Measurements from ENCODE around the gene WEE1.
"Not testable (repeated sequence)": the region's sequence is repeated elsewhere in the genome, so short reads cannot be mapped to it uniquely, and the experiment has no call there.

The WEE1 gene

DNA sequence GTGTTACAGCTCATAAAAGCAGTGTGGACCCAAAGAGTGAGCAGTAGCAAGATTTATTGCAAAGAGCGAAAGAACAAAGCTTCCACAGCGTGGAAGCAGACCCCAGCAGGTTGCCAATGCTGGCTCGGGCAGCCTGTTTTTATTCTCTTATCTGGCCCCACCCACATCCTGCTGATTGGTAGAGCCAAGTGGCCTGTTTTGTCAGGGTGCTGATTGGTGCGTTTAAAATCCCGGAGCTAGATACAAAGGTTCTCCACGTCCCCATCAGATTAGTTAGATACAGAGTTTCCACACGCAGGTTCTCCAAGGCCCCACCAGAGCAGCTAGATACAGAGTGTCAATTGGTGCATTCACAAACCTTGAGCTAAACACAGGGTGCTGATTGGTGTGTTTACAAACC lies 48.9 kb downstream of the WEE1 start:
- not testable (repeated sequence) for DNase-seq (ENCODE audit: low read depth, low spot score)

DNA sequence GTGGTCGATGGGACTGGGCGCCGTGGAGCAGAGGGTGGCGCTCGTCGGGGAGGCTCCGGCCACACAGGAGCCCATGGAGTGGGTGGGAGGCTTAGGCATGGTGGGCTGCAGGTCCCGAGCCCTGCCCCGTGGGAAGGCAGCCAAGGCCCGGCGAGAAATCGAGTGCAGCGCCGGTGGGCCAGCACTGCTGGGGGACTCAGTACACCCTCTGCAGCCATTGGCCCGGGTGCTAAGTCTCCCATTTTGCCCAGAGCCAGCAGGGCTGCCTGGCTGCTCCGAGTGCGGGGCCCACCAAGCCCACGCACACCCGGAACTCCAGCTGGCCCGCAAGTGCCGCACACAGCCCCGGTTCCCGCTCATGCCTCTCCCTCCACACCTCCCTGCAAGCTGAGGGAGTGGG lies 49.6 kb downstream of the WEE1 start:
- DNase-seq (ENCODE audit: low read depth, low spot score) = not testable (repeated sequence)

DNA sequence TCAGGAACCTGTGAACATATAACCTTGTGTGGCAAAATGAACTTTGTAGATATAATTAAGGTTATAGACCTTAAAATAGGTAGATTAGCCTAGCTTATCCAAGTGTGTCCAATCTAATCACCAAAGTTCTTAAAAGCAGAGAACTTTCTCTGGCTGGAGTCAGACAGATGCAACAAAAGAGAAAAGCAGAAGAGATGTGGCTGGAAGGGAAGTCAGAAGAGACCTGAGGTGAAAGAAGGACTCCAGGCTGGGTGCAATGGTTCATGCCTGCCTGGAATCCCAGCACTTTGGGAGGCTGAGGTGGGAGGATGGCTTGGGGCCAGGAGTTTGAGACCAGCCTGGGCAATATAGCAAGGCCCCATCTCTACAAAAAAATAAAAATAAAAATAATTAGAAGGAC lies 51.0 kb downstream of the WEE1 start:
- DNase-seq (ENCODE audit: low read depth, low spot score) = no peak

DNA sequence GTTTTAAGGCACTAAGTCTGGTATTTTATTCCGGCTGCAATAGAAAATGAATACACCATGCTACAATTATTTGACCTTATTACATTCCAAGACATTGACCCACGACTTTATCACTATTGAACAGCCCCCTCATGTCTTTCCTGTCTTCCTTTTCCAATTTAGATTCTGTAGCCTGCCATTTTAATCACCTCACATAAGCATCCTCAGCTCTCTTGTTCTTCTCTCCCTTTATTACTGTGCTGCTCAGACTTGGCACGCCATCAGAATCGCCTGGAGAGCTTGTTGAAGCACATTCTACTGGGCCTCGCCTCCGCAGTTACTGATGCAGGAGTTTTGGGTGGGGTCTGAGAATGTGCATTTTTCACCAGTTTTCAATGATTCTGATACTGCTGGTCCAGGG lies 51.7 kb downstream of the WEE1 start:
- DNase-seq (ENCODE audit: low read depth, low spot score) = no peak

DNA sequence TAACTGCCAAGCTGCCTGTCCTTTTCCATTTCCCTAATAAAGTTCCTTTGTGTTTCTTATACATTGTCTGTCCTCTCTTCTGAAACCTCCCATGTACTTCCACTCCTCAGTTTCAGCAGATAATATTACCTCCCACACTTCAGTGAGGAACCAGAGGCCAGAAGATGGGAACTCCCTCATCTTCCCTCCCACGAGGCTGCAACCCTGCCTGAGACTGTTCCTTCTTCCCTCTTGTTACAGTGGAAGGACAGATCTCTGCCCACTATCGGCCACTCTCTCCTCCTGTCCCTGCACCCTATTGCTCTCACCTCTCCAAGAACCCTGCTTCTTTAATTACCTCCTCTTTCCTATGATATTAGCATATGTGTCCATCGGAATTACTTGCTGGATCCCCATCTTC lies 52.3 kb downstream of the WEE1 start:
- DNase-seq (ENCODE audit: low read depth, low spot score) = no peak

DNA sequence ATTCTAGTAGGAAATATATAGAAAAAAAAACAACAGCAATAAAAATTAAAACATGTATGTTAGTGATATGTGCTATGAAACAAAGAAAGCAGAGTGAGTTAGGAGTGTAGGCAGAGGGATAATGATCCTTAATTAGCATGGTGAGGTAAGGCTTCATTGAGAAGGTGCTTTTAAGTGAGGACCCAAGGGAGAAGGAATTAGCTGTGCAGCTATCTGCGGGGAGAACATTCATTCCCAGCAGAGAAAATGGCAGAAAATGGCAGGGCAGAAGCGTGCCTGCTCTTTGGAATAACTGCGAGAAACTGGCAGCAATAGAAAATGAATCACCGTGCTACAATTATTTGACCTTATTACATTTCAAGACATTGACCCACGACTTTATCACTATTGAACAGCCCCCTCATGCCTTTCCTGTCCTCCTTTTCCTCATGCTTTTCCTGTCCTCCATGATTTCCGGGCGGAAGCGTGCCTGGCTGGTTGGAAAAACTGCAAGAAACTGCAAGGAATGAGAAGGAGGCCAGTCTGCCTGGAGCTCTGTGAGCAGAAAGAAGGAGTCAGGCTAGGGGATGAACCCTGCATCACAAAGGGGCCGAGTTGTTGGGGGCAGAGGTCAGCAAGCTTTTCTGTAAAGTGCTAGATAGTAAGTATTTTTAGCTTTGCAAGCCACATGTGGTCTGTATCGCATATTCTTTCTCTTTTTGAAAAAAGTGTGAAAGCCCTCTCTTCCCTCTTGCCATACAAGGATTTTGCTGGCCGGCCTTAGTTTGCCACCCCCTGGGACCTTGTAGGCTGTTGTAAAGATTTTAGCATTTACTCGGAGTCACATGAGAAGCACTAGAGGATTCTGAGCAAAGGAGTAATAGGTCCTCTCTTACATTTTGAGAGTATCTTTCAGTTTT lies 53.3 kb downstream of the WEE1 start:
- no peak for DNase-seq (ENCODE audit: low read depth, low spot score)

DNA sequence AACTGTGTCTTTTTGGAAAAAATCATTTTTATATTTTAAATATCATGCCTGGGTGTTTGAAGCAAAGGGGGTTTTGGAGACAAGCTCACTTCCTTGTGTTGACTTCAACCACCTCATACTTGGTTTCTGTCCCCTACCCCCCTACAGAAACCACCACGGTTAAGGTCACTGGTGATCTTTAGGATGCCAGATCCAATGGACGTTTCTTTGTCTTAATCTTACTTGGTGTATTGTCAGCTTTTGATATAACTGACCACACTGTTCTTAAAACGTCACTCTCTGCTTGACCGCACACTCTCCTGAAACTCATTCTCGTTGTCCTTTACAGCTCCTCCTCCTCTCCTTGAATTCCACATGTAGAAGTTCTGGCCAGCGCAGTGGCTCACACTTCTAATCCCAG lies 55.6 kb downstream of the WEE1 start:
- no peak for DNase-seq (ENCODE audit: low read depth, low spot score)

DNA sequence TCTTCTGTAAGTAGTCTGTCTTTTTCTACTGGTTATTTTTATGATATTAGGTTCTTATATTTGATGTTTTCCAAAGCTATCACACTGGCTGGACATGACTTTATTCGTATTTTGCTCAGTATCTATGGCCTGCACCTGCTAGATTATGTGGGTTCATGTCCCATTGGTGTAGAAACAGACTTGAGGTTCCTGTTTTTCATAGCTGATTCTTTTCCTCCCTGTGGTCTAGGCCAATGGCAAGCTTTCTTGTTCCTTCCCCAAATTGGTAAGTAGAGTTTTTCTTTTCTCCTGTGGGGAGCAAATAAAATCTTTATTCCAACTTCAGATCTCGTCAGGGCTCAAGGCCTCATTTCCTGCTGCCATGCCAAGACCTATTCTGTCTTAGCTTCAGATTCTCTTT lies 60.2 kb downstream of the WEE1 start:
- DNase-seq (ENCODE audit: low read depth, low spot score) = no peak

DNA sequence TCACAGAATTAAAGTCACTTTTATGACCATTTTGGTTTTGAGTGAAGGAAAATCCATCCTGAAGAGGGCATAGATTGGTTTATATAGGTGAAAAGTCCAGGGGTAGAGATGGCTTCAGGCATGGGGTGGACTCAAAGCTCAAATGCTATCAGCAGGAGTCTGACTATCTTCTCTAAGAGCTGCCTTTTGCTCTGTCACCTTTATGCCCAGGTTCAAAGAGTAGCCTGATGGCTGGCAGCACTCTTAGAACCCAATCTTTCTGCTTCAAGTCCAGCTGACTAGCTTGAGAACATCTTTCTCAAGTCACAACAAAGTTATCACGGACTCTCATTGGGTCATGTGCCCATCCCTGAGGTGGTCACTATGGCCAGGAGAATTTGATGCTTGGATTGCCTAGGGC lies 63.2 kb downstream of the WEE1 start:
- DNase-seq (ENCODE audit: low read depth, low spot score) = no peak

DNA sequence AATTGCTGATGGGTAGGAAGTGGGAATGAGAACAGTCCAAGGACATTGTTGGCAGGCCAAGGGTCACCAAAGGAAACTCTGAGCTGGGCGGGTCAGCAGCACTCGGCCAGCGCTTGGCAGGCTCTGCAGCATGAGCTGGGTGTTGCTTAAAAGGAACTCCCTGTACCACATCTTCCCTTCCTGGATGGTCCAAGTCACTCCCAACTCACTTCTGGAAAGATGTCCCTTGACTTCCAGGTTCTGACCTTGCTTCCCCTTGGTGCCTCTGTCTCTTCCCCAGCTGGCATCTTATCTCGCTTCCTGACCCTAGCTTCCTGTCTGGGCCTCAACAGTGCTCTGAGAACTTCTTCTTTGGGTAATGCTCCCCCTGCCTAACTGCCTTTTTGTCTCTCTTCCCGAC lies 65.6 kb downstream of the WEE1 start:
- DNase-seq (ENCODE audit: low read depth, low spot score) = no peak
